Activated CD8-positive, alpha-beta memory T cell treated with anti-CD3 and anti-CD28 coated beads for 4 hours (primary cell): ENCODE results near the gene CFHR4.
"Not testable (repeated sequence)": the region's sequence is repeated elsewhere in the genome, so short reads cannot be mapped to it uniquely, and the experiment has no call there.

Experiments
- DNase-seq, 2 donors: peaks; one replicate each; pipeline ENCODE4 v3.0.0-alpha.2; 2020; ENCODE audit warnings: low read depth in 2 of 2

The CFHR4 gene

DNA sequence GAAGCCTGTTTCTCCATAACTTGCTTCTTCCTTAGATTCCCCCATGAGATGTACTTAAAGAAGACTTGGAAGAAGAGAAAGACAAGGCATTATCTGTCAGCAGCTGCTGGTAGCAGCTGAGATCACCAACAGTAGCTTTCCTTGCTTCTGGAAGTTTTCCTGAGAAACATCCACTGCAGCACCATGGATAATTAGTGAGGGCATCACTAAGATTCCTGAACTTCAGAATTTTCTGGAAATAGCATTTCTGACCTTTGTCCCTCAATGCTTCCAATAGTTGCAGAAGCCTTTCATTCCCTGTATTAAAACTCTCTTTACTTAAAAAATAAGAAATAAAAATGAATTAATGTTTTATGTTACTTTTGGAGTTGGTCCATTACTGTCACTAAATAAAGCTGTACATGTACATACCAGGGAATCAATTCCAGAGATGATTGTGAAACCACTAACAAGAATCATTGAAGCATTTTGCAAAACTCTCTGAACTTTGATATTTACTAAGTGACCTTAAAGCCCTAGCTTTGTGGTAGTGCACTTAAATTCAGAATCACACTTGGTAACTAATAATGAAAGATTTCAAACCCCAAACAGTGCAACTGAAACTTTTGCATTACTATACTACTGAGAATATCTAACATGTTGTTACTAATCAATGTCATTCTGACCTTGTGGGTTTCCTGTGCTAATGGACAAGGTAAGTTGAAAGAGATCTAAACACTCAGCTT lies at the start of gene CFHR4:
TSS of gene CFHR4 (plus strand) at position 538 of the 725 bp plus-strand sequence. CDS start at position 637, 99 bp downstream.
- no peak for DNase-seq

DNA sequence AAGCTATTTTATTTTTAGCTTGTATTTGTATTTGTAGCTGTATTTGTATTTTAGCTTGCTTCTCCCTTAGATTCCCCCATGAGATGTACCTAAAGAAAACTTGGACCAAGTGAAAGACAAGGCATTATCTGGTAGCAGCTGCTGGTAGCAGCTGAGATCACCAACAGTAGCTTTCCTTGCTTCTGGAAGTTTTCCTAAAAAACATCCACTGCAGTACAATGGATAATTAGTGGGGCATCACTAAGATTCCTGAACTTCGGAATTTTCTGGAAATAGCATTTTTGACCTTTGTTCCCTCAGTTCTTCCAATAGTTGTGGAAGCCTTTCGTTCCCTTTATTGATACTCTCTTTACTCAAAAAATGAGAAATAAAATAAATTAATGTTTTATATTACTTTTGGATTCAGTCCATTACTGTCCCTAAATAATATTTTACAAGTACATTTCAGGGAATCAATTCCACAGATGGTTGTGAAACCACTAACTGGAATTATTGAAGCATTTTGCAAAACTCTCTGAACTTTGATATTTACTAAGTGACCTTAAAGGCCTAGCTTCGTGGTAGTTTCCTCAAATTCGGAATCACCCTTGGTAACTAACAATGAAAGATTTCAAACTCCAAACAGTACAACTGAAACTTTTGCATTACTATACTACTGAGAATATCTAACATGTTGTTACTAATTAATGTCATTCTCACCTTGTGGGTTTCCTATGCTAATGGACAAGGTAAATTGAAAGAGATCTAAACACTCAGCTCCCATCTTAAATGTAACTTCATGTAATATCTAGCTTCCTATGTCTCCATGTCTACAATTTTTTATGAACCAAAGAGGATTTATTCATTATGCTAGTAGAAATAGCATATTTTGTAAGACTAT lies 38.0 kb upstream of the CFHR4 start:
- not testable (repeated sequence) for DNase-seq

- no peak for DNase-seq
Observed at GRCh38 chr1:196856053-196856452, 31.8 kb upstream of the CFHR4 start.

DNA sequence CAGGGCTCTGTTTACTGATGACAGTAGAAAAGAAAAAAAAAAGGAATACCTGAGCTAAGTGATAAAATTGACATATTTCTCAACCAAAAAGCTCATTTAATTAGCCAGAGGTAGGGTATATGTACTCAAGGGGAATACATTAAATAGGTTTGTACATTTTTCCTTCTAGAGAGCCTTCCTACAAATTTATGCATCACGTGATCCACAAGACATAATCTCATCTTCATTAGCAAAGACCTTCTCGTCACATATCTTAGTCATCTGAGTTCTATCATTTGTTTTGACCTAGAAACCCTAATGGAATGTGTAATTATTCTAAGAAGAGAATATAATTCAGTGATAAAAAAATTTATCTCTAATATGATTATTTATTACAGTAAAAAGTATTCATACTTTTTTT lies 30.7 kb upstream of the CFHR4 start:
- DNase-seq, result no peak

- no peak for DNase-seq
Observed at GRCh38 chr1:196858811-196859210, 29.0 kb upstream of the CFHR4 start.

GRCh38 chr1:196860323-196860884 lies 27.4 kb upstream of the CFHR4 start:
- DNase-seq, result no peak

DNA sequence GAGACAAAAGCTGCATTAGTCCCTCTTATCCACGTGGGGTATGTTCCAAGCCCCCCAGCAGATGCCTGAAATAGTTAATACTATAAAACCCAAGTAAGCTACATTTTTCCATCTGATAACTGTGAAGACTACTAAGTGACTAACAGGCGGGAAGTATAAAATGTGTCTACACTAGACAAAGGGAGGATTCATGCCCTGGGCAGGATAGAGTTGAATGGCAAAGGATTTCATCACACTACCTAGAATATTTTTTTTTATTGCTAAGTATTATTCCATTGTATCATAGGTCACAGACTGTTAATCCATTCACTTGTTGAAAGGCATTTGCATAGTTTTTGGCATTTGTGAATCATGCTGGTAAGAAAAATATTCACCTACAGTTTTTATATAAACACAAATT lies 26.4 kb upstream of the CFHR4 start:
- DNase-seq, result no peak

GRCh38 chr1:196866974-196867373 lies 20.9 kb upstream of the CFHR4 start:
- no peak for DNase-seq

DNA sequence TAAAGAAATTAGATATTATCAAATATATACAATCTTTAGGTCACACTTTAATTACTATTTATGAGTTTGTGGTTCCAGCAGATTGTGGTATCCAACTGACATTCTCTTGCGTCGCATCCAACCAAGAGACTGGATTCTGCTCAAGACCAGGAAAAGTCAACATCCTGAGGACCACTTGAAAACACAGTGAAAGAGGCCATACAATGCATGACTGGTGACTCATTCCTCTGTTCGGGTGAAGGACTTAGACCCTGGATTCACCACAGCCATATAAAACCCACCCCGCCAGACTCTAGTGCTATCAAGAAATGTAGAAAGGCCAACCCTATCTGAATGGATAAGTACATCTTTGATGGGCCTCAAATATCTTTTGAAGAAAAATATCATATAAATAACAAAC lies 14.5 kb upstream of the CFHR4 start:
- no peak for DNase-seq

GRCh38 chr1:196875935-196876334 lies 11.9 kb upstream of the CFHR4 start:
- DNase-seq, result no peak

GRCh38 chr1:196877964-196878363 lies 9.9 kb upstream of the CFHR4 start:
- no peak for DNase-seq

- not testable (repeated sequence) for DNase-seq
Observed at GRCh38 chr1:196886560-196886959, 1.3 kb upstream of the CFHR4 start.

GRCh38 chr1:196890668-196891067 lies 2.8 kb downstream of the CFHR4 start:
- DNase-seq, result no peak

- no peak for DNase-seq
Observed at GRCh38 chr1:196891251-196891650, 3.4 kb downstream of the CFHR4 start.

GRCh38 chr1:196896355-196896754 lies 8.5 kb downstream of the CFHR4 start:
- DNase-seq, result no peak

DNA sequence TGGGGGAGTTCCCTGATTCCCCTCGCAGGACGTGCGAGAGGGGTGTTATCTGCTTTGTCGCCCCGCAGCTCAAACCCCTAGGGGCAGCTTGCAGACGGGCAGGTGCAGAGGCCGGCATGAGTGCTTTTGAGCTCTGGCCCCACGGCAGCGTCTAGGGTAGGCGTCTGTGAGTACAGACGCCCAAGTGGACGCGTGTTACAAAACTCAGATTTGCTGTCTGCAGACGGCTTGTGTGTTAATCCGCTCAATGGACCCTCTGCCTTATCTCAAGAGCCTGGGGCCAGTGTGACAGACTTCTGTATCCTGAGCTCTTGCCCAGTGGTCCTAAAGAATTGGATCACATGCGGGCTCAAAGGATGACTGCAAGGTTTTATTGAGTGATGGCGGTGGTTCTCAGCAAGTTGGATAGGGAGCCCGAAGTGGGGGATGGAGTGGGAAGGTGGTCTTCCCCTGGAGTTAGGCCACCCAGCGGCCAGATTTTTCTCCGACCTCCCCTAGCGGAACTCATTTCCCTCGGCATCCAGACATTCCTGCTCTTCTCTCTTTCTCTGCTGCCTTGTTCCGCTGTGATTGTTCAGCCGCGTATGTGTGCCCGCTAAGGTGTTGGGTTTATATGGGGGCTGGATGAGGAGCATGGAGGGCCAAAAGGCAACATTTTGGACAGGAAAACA lies 9.4 kb downstream of the CFHR4 start:
- DNase-seq, result no peak

DNA sequence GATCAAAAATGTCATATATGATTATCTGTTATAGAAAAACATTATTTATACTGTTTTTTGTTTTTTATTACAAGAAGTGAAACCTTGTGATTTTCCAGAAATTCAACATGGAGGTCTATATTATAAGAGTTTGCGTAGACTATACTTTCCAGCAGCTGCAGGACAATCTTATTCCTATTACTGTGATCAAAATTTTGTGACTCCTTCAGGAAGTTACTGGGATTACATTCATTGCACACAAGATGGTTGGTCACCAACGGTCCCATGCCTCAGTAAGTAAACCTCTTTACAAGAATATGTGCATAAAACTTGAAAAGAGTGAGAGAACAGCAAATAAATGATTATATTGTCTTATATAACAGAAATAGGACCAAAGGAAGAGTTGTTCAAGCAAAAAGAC lies 14.5 kb downstream of the CFHR4 start:
- no peak for DNase-seq

DNA sequence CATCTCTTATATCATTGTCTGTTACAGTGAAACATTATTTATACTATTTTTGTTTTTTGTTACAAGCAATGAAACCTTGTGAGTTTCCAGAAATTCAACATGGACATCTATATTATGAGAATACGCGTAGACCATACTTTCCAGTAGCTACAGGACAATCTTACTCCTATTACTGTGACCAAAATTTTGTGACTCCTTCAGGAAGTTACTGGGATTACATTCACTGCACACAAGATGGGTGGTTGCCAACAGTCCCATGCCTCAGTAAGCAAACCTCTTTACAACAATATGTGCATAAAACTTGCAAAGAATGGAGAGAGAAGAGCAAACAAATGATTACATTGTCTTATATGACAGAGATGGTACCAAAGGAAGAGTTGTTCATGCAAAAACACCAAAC lies 22.4 kb downstream of the CFHR4 start:
- DNase-seq, result no peak

DNA sequence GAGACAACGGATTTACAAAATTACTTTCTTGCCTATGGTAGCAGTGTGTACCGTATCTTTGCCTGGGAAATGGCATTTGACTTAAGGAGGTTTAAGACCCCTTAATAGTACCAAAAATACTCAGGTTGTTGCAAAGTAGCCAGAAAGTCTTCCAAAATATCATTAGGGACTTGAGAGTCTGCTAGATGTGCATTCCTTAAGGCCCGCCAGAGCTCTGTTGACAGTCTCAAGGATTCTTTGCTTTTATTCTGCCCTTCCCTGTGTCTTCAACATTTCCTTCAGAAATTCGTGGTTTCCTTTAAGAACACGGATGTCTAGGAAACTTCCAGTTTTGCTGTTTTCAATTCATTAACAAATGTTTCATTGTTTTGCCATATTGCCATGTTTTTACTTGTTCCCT lies 24.4 kb downstream of the CFHR4 start:
- DNase-seq, result not testable (repeated sequence)

- not testable (repeated sequence) for DNase-seq
Observed at GRCh38 chr1:196926839-196927238, 39.0 kb downstream of the CFHR4 start.

GRCh38 chr1:196932853-196933252 lies 45.0 kb downstream of the CFHR4 start:
- DNase-seq, result not testable (repeated sequence)

DNA sequence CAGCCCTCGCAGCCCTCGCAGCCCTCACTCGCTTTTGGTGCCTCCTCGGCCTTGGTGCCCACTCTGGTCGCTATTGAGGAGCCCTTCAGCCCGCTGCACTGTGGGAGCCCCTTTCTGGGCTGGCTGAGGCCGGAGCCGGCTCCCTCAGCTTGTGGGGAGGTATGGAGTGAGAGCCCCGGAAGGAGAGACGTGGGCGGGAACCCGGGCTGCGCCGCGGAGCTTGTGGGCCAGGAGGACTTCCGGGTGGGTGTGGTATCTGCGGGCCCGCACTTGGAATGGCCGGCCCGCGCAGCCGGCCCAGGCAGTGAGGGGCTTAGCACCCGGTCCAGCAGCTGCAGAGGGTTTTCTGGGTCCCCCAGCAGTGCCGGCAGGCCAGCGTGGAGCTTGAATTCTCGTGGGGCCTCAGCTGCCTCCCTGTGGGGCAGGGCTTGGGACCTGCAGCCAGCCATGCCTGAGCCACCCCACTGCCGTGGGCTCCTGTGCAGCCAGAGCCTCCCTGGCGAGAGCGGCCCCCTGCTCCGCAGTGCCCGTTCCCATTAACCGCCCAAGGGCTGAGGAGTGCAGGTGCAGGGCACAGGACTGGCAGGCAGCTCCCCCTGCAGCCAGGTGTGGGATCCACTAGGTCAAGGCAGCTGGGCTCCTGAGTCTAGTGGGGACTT lies 45.8 kb downstream of the CFHR4 start:
- no peak for DNase-seq
